Measurements from ENCODE around the gene SH3BP2.

Gene SH3BP2

GRCh38 chr4:2882341-2882740 lies 89.5 kb downstream of the SH3BP2 start:
- no peak for DNase-seq

GRCh38 chr4:2886161-2886560 lies 93.3 kb downstream of the SH3BP2 start:
- no peak for DNase-seq

DNA sequence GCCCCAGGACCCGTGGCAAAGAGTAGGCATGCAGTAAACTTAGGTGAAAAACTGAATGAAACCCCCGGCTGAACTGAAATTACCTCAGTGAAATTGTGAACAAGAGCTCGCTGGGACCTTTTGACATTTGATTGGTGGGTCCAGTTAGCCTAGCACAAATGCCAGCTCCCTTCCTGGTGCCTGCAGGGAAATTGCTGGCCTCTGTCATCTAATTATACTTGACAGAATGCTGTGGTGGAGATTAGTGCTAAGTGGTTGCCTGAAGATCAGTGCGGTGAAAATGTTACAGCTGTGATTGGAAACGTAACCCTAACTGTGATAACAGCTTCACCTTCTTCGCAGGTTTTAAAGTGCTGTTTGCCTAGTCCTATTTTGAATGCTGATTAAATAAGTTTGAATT lies 93.7 kb downstream of the SH3BP2 start:
- DNase-seq = no peak

DNA sequence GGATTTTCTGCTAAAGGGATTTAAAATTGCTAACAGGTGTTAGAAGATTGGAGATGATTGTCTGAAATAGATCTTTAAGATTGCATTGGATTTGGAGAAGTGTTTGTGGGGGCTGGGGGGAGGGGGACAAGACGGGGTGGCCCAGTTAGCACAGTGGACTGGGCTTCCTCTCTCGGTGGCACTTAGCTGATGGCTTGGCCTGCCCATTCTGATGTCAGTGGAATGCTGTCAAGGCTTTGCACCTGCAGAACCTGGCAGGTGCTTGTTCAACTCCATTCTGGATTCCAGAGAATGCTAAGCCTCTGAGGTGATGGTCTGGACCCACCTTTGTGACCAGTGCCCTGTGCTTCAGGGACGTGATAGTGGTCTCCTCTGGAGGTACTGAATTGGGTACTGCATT lies 94.5 kb downstream of the SH3BP2 start:
- DNase-seq = no peak

GRCh38 chr4:2888886-2889285 lies 96.0 kb downstream of the SH3BP2 start:
- DNase-seq = no peak

Measured in hematopoietic multipotent progenitor cell treated with erythropoietin and hydrocortisone succinate and interleukin-3 and kit ligand, for 8 days (in vitro differentiated cells).